Activated T-helper 1 cell treated with Interleukin-2 at 50 U/mL for 16 hours (primary cell): Measurements from ENCODE around the gene TNNI3K.

Experiments used
- DNase-seq: peaks from one replicate; pipeline ENCODE4 v3.0.0-alpha.2; 2020; ENCODE audit warnings: low read depth

The TNNI3K gene

DNA sequence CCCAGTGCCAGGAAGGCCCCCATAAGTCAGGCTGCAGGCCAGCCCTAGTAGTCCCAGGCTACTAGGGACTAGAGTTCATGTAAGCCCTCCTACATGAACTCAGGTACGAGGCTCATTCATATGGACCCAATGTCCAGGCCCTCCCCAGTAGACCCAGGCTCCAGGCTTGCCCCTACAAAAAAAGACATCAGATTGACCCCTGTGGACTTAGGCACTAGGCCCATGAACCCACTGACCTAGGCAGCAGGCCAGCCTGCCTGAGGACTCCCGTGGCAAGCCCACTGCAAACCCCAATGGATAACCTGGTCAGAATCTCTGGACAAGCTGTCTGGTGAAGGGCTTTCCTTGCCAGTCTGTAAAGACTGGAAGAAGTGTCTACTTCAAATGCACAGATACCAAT, 51.2 kb downstream of the TNNI3K start:
- DNase-seq = no peak

DNA sequence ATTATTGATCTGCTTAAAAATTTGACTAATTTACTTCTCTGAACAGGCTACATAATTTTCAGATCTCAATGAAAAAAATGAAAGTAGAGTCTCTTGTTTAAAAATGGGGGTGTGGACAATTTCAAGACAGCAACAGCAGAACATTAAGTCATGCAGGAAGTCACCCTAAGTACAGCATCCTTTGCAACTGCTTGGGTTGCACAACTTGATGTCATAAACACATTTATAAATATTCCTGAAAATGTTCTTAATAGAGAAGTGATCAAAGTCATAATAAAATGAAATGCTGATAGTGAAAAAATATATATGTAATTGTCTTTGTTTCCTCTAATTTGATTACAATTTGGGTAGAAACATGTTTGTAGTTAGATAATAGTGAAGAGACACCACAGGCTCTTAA, 79.3 kb downstream of the TNNI3K start:
- no peak for DNase-seq

DNA sequence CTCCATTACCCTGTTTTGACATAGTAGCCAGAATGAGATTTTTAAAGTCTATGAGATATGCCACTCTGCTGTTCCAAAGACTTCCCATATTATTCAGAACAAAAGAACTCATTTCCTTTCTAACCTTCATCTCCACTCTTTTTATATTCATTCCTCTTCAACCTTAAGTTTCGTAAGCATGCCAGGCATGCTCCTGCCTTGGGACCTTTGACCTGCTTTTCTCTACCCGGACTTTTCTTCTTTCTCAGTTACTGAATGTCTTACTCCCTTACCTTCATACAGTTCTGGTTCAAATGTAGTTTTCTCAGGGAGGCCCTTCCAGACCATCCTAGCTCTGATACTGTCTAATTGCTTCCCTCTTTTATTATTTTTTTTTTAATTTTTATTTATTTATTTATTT, 81.1 kb downstream of the TNNI3K start:
- DNase-seq = no peak

DNA sequence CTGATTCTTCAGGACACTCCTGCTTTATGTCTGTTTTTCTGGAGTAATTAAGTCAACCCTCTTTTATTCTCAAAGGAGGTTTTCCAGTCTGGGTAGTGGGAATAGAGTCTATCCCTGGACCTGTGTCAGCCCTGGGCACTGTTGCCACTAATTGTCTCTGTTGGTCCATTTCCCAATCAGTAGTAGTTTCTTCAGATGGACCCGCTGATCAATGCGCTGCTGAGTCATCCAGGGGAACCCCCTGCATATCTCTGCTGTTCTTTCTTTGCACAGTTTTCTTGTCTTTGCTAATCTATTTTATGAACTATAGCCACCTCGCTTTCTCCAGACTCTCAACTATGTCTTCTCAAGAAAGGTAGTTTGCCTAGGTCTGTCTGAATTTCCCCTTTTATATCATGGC, 82.5 kb downstream of the TNNI3K start:
- no peak for DNase-seq

DNA sequence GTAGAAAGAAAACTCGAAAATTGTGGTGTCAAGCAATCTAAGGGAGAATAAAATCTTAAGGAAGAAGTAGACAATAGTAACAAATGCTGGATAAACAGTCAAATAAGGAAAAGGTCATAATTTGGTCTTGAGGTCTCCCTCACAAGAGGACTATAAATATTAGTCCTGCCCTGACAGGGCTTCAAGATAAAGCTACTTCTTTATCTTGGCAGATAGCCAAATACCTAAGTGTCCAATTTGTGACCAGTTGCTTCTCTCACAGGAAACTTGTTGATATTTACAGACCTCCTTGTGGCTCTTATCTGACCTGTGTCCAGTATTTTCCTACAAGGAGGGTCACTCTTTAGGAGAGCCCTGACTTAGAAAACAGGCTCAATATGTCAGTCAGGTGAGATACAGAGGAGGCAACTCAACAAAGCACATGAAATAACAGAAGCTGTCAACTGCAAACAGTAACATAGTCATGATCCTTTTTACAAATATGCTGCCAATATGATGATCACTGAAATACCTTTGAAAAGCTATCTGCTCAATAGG, 88.8 kb downstream of the TNNI3K start:
- no peak for DNase-seq

DNA sequence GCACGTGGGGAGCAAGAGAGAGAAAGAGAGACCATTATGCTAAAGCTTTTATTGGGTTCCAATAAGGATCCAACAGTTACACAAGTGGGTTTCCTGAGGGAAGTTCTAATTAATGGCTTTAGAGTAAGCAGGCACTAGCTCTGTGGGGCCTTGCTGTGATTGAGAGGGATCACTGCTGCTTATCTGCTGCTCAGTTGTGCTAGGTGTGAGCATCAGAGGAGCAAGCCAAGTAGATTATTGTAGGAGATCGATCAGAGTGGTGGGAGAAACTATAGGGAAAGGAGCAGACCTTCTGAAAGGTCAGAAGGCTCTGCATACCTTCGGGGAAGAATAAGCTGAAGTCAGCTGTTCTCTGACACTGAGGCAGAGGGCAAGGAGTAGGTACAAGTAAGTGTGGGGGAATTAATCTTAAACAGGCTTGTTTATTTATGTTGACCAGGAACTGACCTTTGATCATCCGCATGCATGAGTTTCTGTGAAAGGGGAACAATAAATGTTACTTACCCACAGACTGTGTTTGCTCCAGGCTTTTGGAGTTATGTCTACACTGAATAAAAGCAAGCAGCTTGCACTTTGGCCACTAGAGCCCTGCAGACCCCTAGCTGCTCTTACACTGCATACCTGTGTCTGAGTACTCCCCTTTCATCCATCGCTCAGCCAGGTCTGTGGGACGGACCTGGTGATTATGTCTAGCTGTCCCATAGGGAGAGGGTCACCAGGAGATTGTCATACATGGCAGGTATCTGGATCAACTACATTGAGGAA, 89.7 kb downstream of the TNNI3K start:
- DNase-seq = no peak

DNA sequence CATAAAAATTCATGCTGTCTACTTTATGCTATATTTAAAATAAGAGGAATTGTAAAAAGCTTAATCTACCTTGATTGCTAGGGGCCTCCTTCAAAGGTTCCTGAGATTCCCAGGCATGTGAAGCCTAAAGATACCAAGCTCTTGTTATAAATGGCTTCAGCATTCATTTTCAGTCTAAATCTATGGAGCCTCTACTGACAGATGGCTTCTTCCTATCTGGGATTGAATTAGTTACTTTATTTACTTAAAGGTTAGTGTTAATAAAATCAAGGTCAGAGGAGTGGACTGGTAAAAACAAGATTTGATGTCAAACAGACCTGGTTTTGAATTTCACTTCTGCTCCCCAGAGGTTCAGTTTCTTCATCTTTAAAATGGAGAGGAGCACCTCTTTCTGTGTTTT, 93.7 kb downstream of the TNNI3K start:
- no peak for DNase-seq

DNA sequence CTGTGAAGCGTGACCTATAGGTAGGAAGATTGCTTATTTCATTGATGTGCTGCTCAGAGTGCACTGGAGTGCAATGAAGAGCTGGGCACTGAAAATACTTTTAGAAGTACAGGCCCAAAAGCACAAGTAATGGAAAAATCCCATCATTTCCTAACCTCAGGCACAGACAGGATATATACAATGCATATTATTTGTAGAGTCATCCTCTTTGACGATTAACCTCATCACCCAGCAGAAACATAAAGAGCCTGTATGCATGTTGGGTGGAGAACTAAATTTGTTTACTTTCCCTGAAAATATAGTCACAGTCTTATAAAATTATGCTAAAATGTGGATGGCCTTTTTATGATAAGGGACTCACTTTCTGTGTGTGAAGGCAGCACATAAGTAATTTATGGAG, 98.1 kb downstream of the TNNI3K start:
- DNase-seq = no peak

DNA sequence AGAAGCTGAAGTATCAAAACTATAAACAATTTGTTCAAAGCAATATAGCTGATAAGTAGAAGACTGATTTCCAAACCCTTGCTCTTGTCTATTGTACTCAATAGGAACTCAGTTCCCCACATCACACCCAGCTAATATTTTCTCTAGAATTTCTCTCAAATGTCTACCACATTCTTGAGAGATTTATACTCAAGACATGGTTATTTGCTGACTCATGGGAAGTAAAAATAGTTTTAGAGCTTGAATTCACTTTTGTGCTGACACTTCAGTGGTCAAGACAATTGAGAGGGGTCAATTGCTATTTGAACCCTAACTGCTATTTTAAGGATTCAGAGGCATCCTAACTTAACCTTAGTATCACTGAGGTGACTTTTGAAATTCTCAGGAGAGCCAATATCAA, 99.0 kb downstream of the TNNI3K start:
- no peak for DNase-seq

DNA sequence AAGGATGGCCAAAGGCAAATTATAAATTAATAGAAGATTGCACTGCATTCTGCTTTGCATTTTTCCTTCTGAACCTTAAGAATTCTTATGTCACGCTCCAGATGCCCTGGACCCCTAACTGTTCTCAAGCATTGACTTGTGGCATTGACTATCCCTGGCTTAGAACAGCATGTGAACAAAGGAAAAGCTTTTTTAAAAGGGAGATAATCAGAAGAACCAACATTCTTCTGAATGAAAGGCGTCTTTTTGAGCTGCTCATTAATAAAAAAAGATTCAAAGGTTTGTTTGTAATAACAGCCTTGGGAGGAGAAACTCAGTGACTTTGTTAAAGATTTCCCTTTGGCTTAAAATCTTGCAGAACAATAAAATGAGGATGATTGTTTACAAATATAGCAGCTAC, 105.5 kb downstream of the TNNI3K start:
- no peak for DNase-seq

DNA sequence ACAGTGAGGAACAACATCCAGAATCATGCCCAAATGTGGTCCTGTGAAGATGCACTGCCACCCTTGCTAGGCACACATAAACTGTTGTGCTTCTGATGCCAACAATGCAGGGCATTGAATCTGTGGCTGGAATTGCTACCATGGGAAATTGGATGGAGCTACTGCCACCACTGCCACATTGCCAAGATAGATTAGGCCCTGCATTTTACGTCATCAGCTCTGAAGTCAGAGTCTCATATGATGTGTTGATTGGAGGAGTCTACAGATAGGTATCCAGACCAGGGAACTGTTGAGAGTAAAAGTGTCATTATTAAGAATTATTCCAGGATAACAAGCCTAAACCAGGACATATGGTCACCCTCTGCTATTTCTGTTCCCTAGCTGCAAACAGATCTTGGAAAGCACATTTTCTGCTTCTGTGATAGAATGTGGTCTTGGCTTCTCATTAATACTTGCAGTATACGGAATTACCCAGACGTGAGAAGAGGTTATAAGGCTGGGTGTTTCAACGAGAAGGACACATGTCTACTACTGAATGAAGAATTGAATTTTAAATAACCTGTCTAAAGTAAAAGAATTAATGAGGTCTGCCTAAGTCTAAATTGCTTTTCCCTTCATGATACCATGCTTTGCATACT, 106.6 kb downstream of the TNNI3K start:
- no peak for DNase-seq

DNA sequence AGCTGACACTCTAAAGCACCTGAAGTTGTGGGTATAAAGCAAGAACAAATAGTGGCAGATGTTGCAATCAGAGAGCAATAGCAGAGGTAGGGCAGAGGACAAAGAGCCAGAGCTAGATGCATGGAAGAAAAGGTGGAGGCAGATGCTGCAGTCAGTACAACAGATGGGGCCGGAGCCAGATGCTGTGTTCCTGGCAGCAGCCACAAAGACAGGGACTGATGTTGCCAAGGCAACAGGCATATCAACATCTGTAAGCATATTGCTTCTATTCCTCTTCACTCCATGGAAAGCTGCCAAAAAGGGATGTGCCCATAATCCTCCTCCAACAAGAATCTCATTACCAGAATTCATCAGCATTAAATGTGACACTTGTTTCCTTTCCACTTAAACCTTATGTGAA, 108.0 kb downstream of the TNNI3K start:
- no peak for DNase-seq

DNA sequence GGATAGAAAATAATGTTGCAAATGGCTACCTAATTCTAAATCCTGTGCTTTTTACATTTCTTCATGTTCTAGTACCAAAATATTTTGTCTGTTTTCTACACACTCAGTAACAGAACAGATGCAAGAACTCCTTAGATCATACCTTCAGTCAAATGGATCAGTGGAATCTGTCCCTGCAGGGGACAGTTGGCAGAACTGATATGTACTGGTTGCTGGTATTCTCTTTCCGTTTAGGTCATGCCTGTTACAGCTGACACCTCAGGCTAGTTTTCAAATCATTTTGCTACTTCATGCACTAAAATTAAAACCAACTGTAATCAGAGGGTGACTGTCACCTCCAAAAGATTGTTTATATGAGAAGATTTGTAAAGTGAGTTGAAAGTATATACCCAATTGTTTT, 109.2 kb downstream of the TNNI3K start:
- no peak for DNase-seq

DNA sequence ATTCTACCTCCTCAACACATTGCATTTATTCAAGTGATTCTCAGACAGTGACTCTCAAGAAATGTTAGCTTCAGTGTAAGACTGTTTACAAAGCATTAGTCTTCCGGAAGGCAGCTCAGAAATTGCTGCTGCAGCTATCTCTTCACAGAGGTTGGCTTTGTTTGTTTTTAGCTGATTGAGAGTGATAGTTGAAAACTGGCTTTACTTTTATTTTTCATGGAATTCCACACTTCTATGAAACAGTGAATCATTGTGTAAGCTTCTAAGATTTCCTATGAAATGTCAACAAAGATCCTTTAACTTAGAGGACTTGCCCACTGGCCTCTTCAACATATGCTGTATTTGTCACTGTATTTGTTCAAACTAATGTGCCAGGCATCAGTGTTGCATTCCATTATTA, 121.3 kb downstream of the TNNI3K start:
- DNase-seq = no peak

DNA sequence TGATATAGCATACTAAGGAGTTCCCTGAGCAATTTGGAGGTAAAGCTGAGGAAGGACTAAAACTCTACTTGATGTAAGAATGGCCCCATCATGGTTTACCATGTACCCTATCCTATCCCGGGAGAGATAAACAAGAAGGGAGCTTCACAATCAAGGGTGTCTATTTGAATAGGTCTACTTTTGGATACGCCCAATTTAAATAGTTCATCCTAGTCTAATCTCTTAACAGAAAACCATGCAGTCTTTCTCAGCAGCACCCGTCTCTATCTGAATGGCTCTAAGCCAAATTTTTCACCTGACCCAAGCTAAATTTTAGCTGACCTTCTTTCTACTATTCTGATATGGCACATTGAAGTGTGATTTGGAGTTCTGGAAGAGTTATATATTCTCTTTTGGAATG, 122.0 kb downstream of the TNNI3K start:
- no peak for DNase-seq

DNA sequence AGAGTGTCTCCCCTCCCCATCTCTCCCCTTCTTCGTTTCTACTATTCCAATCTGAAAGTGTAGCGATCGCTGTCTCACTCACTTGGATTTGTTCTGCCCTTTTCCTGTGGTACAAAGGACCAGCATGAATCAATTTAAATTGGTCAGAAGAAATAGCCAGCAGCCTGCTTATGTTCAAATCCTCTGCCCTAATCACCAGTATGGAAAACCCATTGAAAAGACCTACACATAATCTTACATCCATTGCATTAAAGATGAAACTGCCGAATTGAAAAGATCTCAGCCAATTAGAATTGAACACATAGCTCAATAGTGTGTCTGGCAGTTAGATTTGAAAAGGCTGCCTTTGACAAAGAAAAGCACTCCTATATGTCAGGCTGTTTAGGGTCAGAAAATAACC, 122.6 kb downstream of the TNNI3K start:
- no peak for DNase-seq

DNA sequence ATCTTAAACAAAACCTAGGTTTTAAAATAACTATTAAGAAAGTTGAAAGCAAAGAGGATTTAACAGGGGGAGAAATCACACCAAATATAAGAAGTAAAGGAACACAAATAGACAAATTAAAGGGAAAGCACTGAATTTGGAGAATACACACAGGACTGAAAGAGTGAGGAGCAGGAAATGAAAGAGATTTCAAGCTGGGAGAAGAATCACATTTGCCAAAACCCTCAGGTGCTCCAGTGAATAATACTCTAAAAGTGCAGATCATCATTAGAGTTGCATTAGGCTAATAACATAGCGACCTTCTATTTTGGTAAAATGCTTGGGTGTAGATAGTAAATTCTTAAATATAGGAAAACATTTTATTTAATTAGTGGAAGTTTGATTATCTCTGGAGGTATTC, 127.5 kb downstream of the TNNI3K start:
- DNase-seq = no peak

DNA sequence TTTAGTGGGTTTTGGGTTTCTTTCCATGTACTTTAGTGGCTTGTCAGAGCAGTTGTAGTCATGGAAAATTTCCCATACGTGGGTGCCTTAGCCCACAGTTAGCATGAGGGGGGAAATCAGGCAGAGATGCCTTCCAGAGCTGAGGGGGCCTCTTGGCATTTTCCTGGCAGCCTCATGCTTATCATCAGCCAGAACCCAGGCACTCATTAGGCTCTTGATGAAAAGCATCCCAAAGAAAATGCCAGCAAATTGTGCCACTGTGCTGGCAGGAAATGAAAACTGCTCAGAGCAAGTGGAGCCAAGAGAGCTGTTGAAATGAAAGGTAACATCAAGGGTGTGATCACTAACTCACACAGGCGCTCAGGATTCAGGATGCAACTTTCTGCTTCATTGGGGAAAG, 128.0 kb downstream of the TNNI3K start:
- no peak for DNase-seq

DNA sequence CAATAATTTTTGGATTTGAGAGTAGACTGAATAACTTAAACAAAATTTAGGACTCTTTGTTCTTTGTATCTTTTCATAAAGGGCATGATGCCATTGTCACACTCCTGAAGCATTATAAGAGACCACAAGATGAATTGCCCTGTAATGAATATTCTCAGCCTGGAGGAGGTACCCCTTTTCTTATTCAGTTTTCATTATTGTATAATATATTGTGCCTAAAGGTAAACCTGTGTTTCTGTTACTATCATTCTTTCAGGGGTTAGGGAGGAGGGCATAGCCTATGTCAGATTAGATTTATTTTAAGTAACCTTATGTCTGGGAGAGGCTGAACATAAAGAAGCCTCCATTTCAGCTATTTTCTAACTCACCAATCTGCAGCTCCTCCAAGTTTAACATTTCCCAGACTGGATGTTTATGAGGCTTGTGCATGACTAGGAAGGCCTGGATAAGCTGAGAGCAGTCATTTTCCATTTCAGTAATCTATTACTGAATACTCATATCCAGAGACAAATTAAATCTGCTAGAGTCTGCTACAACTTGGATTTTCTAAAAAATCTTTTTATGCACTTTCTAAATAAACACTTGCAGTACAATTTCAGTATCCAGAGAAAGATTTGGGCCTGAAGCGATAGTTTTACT, 132.1 kb downstream of the TNNI3K start:
- DNase-seq = no peak

DNA sequence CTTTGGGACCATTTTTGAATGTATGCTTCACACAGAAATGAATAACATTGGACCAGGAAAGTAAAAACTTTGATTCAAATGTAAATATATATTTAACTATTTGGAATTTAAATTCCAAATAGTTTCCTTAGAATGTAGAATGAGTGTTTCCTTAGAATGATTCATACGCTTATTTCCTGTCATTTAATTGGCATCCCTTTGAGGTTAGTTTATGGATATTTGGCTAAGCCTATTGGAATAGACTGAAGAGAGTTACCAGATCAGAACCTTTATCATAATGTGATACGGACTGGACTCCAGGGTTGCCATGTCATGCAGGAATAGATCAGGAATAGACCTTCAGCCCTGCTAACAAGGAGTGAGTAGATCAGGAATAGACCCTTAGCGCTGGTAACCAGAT, 133.1 kb downstream of the TNNI3K start:
- no peak for DNase-seq

DNA sequence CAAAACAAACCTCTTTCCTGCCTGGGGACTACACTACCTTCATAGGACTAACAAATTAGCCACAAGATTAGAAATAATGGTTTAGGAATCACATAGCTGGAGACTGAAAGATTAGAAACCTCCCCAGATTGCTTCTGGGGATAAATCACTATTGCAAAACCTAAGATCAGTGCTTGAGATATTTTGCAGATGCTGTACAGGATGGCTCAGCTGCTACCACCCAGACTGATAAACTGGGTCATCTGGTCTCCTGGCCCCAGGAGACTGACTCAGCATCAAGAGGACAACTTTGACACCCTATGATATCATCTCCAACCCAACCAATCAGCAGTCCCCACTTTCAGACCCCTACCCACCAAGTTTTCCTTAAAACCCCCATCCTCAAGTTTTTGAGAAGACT, 140.2 kb downstream of the TNNI3K start:
- DNase-seq = no peak

DNA sequence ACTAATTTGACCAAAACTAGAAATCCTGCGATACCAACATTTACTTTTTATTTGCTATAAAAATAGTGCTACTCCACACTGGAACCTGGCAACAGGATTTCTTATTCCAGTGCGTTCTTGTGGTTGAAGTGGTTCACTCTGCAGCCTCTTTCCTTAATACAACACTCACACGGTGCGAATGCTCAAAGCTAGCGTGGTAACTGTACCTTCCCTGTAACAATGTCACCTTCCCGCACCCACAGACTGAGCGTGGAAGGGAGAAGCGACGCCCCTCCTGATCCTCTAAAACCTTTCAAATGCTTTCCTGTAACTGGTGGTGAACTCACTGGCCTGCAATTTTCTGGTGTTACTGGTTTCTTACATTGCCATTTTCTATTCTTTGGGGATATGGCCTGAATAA, 145.1 kb downstream of the TNNI3K start:
- no peak for DNase-seq

DNA sequence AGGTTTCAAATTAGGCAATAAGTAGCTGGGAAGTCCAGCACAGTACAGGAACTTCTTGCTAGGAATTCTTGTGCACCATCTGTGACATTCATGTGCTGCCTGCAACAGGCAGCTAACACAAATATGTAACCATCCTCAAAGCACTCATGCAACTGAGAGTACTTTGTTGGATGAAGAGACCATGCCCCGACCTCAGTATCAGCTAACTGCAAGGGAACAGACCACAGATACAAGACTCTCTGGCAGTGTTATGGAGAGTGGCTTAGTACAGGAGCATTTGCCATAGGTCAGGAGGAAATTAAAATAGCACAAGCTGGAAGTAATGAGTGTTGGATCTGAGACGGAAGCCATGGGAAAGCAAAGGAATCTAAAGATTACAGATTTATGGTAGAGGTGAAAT, 153.7 kb downstream of the TNNI3K start:
- DNase-seq = no peak
